ENCODE data around the gene LRRFIP1.
"Not testable (repeated sequence)": the region's sequence is repeated elsewhere in the genome, so short reads cannot be mapped to it uniquely, and the experiment has no call there.

The LRRFIP1 gene

DNA sequence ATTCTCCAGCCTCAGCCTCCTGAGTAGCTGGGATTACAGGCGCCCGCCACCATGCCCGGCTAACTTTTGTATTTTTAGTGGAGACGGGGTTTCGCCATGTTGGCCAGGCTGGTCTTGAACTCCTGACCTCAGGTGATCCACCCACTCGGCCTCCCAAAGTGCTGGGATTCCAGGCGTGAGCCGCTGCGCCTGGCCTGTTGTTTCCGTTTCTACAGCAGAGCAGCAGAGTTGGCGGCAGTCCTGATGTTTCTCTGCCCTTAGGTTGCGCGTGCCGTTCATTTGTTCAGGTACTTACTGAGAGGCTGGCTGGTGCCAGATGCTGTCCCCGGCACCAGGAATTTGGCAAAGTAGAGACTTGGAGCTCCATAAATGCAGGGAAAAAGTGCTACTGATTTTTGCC is 123.1 kb downstream of the LRRFIP1 start:
- not testable (repeated sequence) for H3K9me3 ChIP-seq (ENCODE audit: control insufficient read depth, low read length); H3K4me3 ChIP-seq (ENCODE audit: low read length); H3K9ac ChIP-seq (ENCODE audit: low read length); H3K36me3 ChIP-seq (ENCODE audit: control insufficient read depth, insufficient read depth, low read length); H3K27me3 ChIP-seq (ENCODE audit: control insufficient read depth, insufficient read depth, low read length); H3K4me1 ChIP-seq (ENCODE audit: control insufficient read depth, insufficient read depth, low read length)

DNA sequence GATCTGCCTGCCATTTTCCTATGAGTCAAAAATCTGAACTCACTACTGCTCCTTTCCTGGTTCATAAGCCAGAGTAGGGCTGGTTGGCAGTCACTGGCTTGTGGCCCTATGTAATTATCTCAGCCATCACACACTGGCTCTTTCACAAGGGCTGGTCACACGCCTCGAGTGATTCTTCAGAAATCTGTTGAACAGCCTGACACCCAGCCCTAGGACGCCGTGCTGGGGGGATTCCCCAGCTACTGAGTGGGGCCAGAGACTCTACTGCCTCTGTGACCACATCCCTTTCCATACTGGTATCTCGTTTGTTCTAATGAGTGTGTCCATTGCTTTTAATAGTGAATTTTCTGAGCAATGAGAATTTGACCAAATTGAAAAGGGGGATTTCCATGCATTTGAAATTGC is 125.4 kb downstream of the LRRFIP1 start:
- H3K4me1 ChIP-seq (ENCODE audit: control insufficient read depth, insufficient read depth, low read length) = no peaks in the 10 kb centered on the region
- no peaks in the 10 kb centered on the region for H3K9me3 ChIP-seq (ENCODE audit: control insufficient read depth, low read length)
- no peak overlapping the region for H3K4me3 ChIP-seq (ENCODE audit: low read length)
- no peak overlapping the region for H3K9ac ChIP-seq (ENCODE audit: low read length)
- peaks cover 10% of the 10 kb centered on the region for H3K36me3 ChIP-seq (ENCODE audit: control insufficient read depth, insufficient read depth, low read length)
- no peaks in the 10 kb centered on the region for H3K27me3 ChIP-seq (ENCODE audit: control insufficient read depth, insufficient read depth, low read length)

DNA sequence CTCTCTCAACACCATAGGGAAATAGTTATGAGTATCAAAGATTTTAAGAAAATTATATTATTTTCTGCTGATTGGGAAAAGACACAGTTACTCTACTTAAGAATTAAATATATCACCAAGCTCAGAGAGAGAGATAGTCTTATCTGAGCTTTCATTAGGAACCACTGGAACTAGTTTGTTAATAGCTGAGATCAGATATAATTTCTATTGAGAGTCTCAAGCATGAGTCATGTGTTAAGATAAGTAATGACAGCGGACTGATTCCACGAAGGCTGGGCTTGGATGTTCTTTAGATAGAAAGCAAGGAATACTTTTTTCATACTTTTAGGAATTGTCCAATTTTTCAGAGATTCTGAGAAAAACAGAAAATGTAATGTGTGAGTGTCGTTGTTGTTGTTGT is 126.8 kb downstream of the LRRFIP1 start:
- no peaks in the 10 kb centered on the region for H3K27me3 ChIP-seq (ENCODE audit: control insufficient read depth, insufficient read depth, low read length)
- peaks cover 10% of the 10 kb centered on the region for H3K36me3 ChIP-seq (ENCODE audit: control insufficient read depth, insufficient read depth, low read length)
- H3K4me3 ChIP-seq (ENCODE audit: low read length) = no peak overlapping the region
- no peak overlapping the region for H3K9ac ChIP-seq (ENCODE audit: low read length)
- H3K4me1 ChIP-seq (ENCODE audit: control insufficient read depth, insufficient read depth, low read length) = no peaks in the 10 kb centered on the region
- no peaks in the 10 kb centered on the region for H3K9me3 ChIP-seq (ENCODE audit: control insufficient read depth, low read length)

DNA sequence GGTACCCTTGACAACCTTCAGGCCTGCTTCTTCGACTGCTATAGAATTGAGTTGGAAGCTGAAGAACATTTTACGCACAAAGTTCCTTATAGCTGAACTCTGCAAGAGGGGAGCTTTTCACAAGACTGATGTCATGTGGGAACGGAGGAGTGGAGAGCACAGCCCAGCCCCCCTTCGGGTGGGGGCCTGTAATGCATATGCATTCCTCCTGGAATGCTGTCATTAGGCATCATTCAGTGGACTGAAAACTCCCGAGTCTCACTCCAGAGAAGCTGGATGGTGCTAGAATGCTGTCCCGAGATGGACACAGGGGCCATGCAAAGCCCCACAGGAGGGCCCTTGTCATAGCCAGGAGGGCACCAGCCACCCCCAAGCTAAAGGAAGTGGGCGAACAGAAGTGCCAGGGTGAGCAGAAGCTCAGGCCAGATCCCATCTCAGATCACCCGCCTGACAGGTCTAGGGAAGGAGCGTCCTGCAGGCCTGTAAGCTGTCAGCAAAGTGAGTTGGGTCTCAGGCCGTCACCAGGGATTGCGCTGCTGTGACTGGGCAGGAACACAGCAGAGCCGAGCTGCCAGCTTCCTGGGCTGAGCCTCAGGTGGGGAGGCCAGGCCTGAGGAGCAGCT is 127.3 kb downstream of the LRRFIP1 start:
- H3K36me3 ChIP-seq (ENCODE audit: control insufficient read depth, insufficient read depth, low read length) = peaks cover 6% of the 10 kb centered on the region
- H3K4me3 ChIP-seq (ENCODE audit: low read length) = no peak overlapping the region
- no peaks in the 10 kb centered on the region for H3K4me1 ChIP-seq (ENCODE audit: control insufficient read depth, insufficient read depth, low read length)
- H3K27me3 ChIP-seq (ENCODE audit: control insufficient read depth, insufficient read depth, low read length) = no peaks in the 10 kb centered on the region
- no peak overlapping the region for H3K9ac ChIP-seq (ENCODE audit: low read length)
- H3K9me3 ChIP-seq (ENCODE audit: control insufficient read depth, low read length) = no peaks in the 10 kb centered on the region

DNA sequence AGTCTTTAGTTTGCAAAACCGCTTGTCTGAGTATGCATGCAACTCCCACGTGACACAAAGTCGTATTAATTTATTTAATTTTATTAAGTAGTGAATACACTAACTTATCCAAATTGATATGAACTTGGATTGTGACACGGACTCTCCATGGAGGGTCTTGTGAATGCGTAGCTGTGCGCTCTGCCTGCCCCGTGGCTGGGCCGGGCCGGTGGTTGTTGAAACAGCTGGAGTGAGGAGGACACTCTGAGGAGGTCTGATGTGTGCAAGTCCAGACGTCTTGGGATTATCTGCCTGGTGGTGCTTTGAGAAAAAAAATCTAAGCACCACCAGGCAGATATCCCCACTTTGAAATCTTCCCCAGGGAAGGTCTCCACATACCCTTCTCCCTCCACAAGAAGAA is 130.2 kb downstream of the LRRFIP1 start:
- no peaks in the 10 kb centered on the region for H3K4me1 ChIP-seq (ENCODE audit: control insufficient read depth, insufficient read depth, low read length)
- peaks cover 10% of the 10 kb centered on the region for H3K36me3 ChIP-seq (ENCODE audit: control insufficient read depth, insufficient read depth, low read length)
- no peak overlapping the region for H3K4me3 ChIP-seq (ENCODE audit: low read length)
- H3K9ac ChIP-seq (ENCODE audit: low read length) = no peak overlapping the region
- H3K9me3 ChIP-seq (ENCODE audit: control insufficient read depth, low read length) = no peaks in the 10 kb centered on the region
- H3K27me3 ChIP-seq (ENCODE audit: control insufficient read depth, insufficient read depth, low read length) = no peaks in the 10 kb centered on the region

DNA sequence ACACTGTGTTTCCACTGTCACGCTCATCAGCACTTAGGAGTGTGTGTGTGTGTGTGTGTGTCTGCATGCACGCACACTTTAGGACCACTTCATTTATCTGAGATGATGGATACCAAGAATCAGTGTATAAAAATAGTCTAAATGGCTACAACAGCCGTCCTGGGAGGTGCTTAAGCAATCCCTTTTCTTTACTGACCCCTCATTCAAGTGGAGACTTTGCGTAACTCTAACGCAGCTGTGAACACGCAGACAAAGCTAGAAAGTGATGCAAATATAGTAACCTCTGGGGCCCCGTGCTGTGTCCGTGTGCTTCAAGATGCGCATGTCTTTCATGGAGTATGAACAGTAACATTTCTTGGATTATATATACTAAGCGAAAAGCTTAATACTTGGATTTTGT is 130.8 kb downstream of the LRRFIP1 start:
- H3K9me3 ChIP-seq (ENCODE audit: control insufficient read depth, low read length) = no peaks in the 10 kb centered on the region
- no peak overlapping the region for H3K9ac ChIP-seq (ENCODE audit: low read length)
- no peaks in the 10 kb centered on the region for H3K4me1 ChIP-seq (ENCODE audit: control insufficient read depth, insufficient read depth, low read length)
- H3K36me3 ChIP-seq (ENCODE audit: control insufficient read depth, insufficient read depth, low read length) = peaks cover 9% of the 10 kb centered on the region
- H3K27me3 ChIP-seq (ENCODE audit: control insufficient read depth, insufficient read depth, low read length) = no peaks in the 10 kb centered on the region
- no peak overlapping the region for H3K4me3 ChIP-seq (ENCODE audit: low read length)

DNA sequence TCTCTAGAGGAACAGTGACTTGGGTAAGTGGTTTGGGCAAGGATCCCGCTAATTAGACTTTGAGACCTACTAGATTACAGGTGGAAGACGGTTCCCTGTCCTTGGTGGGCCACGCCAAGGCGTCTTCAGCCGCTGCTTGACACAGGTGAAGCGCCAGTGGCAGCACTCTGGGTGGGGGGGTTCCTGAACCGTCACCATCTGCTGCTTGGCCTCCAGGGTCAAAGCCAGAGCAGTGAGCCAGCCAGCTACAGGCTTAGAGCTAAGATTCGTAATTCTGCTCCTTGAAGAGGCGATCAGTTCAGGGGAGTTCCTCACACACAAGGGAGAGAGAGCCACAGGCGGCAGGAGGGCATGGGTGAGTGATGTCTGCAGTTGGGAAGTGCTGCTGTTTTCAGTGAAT is 131.8 kb downstream of the LRRFIP1 start:
- H3K9ac ChIP-seq (ENCODE audit: low read length) = no peak overlapping the region
- H3K36me3 ChIP-seq (ENCODE audit: control insufficient read depth, insufficient read depth, low read length) = peaks cover 9% of the 10 kb centered on the region
- H3K9me3 ChIP-seq (ENCODE audit: control insufficient read depth, low read length) = no peaks in the 10 kb centered on the region
- no peaks in the 10 kb centered on the region for H3K4me1 ChIP-seq (ENCODE audit: control insufficient read depth, insufficient read depth, low read length)
- no peaks in the 10 kb centered on the region for H3K27me3 ChIP-seq (ENCODE audit: control insufficient read depth, insufficient read depth, low read length)
- H3K4me3 ChIP-seq (ENCODE audit: low read length) = no peak overlapping the region

DNA sequence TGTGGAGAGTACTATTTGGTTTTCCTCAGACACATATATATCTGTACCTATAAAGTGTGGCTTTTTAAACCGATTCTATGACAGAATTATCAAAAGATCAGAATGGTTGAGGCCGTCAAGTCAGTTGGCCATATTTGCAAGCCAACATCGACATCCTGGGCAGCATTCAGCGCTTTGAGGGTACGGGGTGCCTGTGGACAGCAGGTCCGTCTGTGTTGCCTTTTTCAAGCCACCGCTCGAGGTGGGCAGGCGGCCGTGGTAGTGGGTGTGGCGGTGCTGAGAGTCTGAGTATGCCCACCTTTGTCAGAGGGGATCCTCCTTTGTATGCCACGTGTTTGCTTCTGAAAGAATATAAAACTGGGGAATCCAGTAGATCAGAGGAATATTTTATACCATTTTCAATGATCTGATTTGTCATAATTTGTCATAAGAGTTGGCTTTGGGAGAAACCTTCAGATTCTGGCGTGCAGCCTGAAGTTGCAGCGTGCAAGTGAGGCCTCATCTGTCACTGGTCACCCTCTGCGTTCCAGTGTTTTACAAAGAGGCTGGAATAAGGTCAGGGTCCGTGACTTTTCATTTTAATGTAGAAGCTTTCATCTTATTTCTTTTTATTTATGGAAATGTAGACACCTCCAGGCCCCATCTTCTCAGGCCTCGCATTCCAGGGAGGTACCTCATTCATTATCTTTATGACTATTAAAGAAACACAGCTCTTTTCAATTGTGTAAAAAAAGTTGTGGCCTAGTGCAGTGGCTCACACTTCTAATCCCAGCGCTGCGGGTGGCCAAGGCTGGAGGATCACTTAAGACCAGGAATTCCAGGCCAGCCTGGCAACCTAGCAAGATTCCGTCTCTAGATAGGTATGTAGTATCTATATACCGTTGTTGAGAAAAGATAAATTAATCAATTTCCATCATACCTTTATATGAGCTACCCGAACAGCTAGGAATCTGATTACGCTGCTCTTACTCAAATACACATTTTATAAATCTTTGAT is 133.4 kb downstream of the LRRFIP1 start:
- H3K9ac ChIP-seq (ENCODE audit: low read length) = no peak overlapping the region
- peaks cover 9% of the 10 kb centered on the region for H3K36me3 ChIP-seq (ENCODE audit: control insufficient read depth, insufficient read depth, low read length)
- no peaks in the 10 kb centered on the region for H3K27me3 ChIP-seq (ENCODE audit: control insufficient read depth, insufficient read depth, low read length)
- H3K9me3 ChIP-seq (ENCODE audit: control insufficient read depth, low read length) = no peaks in the 10 kb centered on the region
- H3K4me3 ChIP-seq (ENCODE audit: low read length) = no peak overlapping the region
- no peaks in the 10 kb centered on the region for H3K4me1 ChIP-seq (ENCODE audit: control insufficient read depth, insufficient read depth, low read length)

DNA sequence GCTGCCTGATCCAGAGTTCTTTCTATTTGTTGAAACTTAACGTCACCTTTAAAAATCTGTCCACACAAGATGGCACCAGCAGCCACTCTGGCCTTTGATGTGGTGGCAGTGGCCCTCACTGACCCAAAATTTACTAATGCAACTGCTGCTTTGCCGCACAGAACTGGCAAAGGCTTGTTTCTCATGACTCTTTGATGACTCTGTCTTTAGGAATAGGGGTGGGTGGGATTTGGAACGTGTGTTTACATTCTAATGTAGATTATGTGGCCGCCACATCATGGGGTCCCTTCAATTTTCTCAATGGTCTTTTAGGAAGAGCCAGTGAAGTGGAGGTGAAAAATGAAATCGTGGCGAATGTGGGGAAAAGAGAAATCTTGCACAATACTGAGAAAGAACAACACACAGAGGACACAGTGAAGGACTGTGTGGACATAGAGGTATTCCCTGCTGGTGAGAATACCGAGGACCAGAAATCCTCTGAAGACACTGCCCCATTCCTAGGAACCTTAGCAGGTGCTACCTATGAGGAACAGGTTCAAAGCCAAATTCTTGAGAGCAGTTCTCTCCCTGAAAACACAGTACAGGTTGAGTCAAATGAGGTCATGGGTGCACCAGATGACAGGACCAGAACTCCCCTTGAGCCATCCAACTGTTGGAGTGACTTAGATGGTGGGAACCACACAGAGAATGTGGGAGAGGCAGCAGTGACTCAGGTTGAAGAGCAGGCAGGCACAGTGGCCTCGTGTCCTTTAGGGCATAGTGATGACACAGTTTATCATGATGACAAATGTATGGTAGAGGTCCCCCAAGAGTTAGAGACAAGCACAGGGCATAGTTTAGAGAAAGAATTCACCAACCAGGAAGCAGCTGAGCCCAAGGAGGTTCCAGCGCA is 135.2 kb downstream of the LRRFIP1 start:
- not testable (repeated sequence) for H3K4me3 ChIP-seq (ENCODE audit: low read length); H3K9ac ChIP-seq (ENCODE audit: low read length); H3K36me3 ChIP-seq (ENCODE audit: control insufficient read depth, insufficient read depth, low read length); H3K9me3 ChIP-seq (ENCODE audit: control insufficient read depth, low read length); H3K27me3 ChIP-seq (ENCODE audit: control insufficient read depth, insufficient read depth, low read length); H3K4me1 ChIP-seq (ENCODE audit: control insufficient read depth, insufficient read depth, low read length)

DNA sequence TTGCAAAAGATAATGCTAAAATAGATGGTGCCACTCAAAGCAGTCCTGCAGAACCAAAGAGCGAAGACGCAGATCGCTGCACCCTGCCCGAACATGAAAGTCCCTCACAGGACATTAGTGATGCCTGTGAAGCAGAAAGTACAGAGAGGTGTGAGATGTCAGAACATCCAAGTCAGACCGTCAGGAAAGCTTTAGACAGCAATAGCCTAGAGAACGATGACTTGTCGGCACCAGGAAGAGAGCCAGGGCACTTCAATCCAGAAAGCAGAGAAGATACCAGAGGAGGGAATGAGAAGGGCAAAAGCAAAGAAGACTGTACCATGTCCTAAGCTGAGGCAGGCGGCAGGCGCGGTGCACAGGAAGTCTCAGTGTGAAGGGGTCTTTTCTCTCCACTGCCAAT is 136.4 kb downstream of the LRRFIP1 start:
- Histone ChIP-seq H3K4me1 (ENCODE audit: control insufficient read depth, insufficient read depth, low read length) (no peaks in the 10 kb centered on the region), H3K4me3 (ENCODE audit: low read length) (no peak overlapping the region), H3K36me3 (ENCODE audit: control insufficient read depth, insufficient read depth, low read length) (peaks cover 9% of the 10 kb centered on the region), H3K27me3 (ENCODE audit: control insufficient read depth, insufficient read depth, low read length) (no peaks in the 10 kb centered on the region), H3K9ac (ENCODE audit: low read length) (no peak overlapping the region), H3K9me3 (ENCODE audit: control insufficient read depth, low read length) (no peaks in the 10 kb centered on the region)

DNA sequence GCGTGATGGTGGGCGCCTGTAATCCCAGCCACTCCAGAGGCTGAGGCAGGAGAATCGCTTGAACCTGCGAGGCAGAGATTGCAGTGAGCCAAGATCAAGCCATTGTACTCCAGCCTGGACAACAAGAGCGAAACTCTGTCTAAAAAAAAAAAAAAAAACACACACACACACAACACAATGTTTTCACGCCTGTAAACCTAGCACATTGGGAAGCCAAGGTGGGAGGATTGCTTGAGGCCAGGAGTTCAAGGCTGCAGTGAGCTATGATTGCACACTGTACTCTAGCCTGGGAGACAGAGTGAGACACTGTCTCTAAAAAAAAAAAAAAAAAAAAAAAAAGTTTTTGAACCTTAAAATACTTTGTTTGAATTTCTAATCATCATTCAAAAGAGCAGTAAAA is 137.7 kb downstream of the LRRFIP1 start:
- H3K27me3 ChIP-seq (ENCODE audit: control insufficient read depth, insufficient read depth, low read length); H3K4me3 ChIP-seq (ENCODE audit: low read length); H3K36me3 ChIP-seq (ENCODE audit: control insufficient read depth, insufficient read depth, low read length); H3K9ac ChIP-seq (ENCODE audit: low read length); H3K9me3 ChIP-seq (ENCODE audit: control insufficient read depth, low read length); H3K4me1 ChIP-seq (ENCODE audit: control insufficient read depth, insufficient read depth, low read length): not testable (repeated sequence)

DNA sequence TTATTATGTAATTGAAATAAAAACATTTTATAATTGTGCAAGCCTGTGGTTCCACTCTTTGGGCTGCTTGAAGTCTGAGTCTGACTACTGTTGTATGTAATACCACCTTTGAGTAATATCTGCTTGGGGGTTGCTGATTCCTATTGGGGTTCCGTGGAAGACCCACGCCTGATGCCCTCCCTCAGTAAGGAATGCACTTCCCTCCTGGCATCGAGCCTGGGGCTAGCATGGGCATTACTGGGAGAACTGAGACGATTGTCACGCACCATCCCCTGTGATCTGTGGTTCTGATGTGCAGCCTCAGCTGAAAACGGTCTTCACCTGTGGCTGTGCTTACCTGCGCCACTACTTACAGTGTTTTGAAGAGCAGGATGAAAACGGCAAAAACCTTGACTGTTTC is 138.5 kb downstream of the LRRFIP1 start:
- Histone ChIP-seq H3K9ac (ENCODE audit: low read length) (no peak overlapping the region), H3K4me3 (ENCODE audit: low read length) (no peak overlapping the region), H3K36me3 (ENCODE audit: control insufficient read depth, insufficient read depth, low read length) (no peaks in the 10 kb centered on the region), H3K27me3 (ENCODE audit: control insufficient read depth, insufficient read depth, low read length) (no peaks in the 10 kb centered on the region), H3K9me3 (ENCODE audit: control insufficient read depth, low read length) (no peaks in the 10 kb centered on the region), H3K4me1 (ENCODE audit: control insufficient read depth, insufficient read depth, low read length) (no peaks in the 10 kb centered on the region)
